GM18873 (cell line): ENCODE measurements around the gene ARAF.
"Not testable (repeated sequence)": the region's sequence is repeated elsewhere in the genome, so short reads cannot be mapped to it uniquely, and the experiment has no call there.

Experiments used
- ATAC-seq: cut with Tn5 transposase; IDR thresholded peaks from one replicate; pipeline ENCODE4 v1.9.1; 2021; ENCODE audit warnings: mild to moderate bottlenecking, moderate library complexity, moderate number of reproducible peaks; ENCODE audit not compliant: unreplicated experiment, low FRiP score

The ARAF gene

DNA sequence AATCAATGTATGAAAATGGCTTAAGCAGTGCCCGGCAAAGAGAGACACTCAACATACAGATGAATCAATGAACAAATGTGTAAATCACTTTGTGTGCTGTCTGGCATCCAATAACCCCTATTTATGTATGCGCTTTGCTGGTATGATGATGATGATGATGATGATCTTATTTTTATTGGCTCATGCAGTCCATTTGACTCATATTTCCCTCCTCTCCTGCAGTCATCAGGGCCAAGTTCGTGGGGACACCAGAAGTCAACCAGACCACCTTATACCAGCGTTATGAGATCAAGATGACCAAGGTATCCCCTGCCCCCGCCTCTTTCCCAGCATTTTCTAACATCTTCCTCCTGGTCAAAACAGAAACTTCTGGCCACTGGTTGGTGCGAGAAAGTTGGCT is 23.7 kb downstream of the ARAF start:
- no peak for ATAC-seq

DNA sequence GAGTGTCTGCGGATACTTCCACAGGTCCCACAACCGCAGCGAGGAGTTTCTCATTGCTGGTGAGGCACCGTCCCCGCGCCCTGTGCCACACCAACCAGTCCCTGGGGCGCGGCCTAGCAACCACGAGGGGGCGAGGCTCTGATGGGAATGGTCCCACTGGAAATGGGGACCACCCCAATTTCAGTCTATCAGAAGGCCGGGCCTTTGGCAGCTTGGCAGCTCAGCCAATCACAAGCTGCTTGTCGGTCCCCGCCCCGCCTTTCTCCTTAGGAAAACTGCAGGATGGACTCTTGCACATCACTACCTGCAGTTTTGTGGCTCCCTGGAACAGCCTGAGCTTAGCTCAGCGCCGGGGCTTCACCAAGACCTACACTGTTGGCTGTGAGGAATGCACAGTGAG is 24.3 kb downstream of the ARAF start:
- no peak for ATAC-seq

DNA sequence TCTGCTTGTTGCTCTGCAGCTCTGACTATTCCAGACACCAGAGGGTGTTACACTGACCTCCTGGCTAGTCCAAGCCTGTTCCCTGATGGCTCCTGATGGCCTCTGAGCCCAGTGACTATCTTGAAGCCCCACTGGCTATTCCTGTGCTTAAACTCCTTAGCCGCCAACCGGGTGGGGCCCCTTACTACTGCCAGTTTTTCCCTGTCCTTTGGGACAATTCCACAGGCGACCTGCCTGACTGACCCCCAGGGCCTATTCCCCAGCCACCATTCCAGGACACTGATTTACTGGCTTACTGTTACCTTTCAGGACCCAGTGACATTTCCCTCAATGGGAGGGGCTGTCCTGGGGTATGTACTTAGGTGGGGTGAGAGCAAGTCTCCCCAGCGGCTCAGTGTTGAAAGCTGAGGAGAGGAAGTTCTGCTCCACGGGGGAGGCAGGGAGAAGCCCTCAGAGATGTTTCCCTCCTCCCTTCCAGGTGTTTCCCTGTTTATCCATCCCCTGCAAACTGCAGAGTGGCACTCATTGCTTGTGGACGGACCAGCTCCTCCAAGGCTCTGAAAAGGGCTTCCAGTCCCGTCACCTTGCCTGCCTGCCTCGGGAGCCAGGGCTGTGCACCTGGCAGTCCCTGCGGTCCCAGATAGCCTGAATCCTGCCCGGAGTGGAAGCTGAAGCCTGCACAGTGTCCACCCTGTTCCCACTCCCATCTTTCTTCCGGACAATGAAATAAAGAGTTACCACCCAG is 25.2 kb downstream of the ARAF start:
- no peak for ATAC-seq

DNA sequence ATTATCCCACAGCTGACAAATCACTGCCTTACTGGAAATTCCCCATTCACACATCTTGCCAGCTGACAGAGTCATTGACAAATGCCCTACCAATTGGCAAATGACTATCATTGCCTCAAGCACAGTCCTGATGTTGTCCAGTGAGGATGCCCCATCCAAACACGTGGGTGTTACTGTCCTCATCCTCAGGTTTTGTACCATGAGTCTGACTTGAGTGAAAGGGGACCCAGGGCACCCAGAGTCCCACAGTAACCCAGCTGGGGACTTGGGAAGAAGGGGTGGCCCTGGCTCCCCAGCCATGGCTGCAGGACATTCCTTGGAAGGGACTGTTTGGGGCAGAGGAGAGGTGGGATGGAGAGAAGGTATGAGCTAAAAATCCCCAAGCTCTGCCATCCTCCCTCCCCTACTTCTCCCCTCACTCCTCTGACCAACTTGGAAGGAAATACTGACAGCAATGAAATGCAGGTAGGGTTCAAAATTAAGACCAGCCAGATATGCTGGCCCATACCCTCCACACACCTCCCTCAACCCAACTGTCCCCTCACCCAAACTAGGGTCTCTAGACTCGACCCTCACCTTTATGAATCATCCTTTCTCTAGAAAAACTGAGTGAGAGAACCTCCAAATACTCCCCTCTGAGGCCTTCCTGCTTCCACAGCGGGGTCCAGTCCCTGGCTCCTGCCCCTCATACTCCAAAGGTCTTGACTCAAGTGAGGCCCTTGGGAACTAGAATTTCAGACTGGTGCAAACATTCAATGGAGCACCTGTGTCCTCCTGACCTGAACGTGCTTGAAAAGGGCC is 26.3 kb downstream of the ARAF start:
- no peak for ATAC-seq

DNA sequence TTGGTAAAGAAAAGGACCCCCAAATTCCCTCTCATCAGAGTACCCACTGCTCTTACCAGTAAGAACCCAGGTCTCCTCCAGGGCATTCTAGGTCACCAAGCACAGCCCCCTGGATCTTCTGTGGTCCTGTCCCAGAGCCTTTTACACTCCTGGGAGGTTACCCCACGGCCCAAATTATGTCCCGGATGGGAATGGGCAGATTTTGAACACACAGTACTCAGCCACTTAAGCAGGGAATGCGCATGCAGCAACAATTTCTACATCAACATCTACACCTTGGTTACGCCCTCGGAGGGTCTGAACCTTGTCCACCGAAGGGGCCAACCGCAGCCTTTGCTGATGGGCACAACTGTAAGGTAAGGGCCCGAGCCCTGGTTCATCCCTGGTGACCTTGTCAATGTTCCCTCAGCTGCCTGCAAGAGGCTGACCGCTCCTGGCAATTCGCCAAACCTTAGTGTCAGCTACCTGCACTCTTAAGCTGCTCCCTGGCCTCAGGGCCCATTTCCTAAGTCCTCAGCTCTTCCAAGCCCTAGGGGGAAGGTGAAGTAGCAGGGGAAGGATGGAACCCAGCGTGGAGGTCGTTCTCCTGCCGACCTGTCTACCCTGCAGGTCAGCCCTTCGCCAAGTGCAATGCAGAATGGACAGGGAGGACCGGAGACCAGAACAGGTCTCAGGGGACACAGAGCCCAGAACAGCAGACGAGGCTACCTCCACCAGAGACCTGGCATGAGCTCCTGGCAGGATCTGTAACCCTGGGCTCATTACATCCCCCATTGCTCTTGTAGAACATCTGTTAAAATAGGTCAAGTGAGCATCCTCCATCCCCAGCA is 27.1 kb downstream of the ARAF start:
- ATAC-seq: no peak

DNA sequence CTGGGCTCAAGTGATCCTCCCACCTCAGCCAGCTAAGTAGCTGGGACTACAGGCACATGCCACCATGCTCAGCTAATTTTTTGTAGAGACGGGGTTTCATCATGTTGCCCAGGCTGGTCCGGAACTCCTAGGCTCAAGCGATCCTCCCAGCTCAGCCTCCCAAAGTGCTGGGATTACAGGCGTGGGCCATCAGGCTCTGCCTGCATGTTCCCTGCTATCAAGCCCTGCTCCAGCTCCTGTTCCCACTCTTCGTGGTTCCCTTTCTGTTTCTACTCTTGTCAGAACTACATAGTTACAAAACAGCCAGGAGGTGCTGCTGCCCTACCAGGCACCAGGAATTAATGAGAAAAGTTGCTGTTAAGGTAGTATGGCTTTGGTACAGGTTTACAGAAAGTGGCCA is 30.0 kb downstream of the ARAF start:
- no peak for ATAC-seq

DNA sequence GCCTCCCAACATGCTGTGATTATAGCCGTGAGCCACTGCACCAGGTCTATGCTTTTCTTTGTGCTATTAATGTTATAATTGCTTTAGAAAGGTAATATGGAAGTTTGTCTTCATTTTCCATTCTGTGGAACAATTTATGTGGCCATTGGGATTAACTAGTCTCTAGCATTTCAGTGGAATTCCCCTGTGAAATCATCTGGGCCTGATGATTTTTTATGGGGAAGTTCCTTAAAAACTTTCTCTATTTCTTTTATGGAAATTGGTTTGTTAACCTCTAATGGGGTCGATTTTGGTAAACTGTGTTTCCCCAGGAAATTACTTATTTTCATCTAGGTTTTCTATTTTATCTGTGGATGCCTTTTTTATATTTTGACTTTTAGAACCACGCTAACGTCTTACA is 32.5 kb downstream of the ARAF start:
- no peak for ATAC-seq

DNA sequence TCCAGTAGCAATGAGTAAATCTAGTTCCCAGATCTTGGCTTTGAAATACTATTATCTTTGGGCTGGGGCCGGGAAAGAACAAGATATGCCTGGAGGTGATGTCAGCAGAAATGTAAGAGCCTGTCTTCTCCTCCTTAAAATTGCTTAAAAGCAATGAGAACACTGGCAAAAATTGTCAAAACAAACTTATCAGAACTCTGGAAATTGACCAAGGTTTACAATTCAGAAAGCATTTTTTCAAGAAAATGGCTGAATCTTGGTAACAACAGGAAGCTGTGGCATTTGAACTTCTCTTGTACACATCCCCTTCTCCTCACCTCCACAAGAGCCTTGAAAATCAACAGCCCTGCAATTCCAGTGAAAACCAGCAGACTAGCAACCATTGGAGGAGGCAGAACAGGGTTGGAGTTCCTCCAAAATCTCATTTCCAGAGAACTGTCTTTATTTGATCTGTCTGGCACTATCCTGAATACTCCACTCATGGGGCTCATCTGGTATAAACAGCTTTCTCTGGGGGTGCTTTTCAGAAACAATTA is 34.8 kb downstream of the ARAF start:
- ATAC-seq: no peak

DNA sequence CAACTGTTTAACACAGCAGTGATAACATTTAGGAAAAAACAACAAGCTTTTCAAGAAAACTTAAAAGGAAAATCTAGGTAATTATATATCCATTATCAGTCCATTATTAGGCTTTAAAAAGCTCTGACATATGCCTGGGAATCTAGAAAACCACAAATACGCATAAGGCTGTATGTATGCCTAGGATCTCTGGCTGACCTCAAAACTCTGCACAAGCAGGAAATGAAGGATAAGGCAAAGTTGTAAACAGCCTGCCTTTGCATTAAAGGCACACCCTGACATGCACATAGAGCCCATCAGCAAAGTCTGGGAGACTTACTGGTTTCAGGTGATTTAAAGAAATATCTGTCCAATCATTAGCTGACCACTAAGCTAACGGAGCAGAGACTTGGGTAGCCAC is 35.3 kb downstream of the ARAF start:
- no peak for ATAC-seq

DNA sequence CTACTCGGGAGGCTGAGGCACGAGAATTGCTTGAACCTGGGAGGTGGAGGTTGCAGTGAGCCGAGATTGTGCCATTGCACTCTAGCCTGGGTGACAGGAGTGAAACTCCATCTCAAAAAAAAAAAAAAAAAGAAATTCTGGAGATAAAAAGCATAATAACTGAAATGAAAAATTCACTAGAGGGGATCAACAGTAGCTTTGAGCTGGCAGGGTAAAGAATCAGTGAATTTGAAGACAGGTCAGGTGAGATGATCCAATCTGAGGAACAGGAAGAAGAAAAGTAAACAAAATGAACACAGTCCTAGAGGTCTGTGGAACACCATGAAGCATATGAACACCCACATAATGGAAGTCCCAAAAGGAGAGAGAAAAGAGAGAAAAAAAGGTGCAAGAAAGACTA is 36.2 kb downstream of the ARAF start:
- ATAC-seq: no peak

DNA sequence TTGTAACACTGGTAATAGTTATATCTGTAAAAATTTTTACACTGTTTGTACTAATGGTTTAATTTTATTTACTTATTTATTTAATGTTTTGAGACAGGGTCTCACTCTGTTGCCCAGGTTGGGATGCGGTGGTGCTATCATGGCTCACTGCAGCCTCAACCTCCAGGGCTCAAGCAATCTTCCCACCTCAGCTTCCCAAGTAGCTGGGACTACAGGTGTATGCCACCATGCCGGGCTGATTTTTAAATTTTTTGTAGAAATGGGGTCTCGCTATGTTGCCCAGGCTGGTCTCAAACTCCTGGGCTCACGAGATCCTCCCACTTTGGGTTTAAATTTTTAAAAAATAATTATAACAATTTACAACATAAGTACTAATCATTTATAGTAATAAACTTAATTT is 42.1 kb downstream of the ARAF start:
- not testable (repeated sequence) for ATAC-seq

DNA sequence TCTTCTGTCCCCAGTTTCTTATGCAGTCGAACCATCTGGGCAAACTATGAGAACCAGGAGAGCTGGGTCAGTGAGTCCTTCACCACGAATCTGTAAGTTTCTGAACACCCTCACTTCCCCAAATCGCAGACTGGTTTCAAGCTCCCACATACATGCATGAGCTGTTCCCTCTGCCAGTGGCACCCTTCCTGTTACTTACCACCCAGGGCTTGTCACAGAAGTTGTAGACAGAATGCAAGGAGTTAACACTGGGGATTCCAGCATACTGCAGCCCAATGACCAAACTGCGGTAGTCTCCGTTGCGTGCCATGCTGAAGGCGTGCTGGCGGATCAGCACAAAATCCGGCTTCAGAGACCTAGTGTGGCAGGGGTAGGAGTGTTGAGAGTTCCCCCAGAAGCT is 44.0 kb downstream of the ARAF start:
- ATAC-seq: no peak

DNA sequence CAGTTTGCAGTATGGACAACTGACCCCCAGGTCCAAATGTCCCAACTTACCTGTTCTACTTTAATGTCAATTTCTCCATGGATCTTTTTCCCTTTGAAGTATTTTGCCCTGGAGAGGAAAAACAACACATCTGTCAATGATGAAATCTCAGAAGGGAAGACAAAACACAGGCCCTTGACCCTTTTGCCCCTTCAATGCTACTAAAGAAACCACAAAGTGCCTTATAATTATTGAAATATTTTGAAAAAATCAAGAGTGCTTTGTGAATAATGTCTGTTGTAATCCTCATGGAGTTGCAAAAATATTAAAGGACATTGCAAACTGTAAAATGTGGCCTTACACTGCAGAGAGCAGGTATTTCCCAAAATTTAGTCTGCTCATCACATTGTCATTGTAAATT is 46.1 kb downstream of the ARAF start:
- no peak for ATAC-seq

DNA sequence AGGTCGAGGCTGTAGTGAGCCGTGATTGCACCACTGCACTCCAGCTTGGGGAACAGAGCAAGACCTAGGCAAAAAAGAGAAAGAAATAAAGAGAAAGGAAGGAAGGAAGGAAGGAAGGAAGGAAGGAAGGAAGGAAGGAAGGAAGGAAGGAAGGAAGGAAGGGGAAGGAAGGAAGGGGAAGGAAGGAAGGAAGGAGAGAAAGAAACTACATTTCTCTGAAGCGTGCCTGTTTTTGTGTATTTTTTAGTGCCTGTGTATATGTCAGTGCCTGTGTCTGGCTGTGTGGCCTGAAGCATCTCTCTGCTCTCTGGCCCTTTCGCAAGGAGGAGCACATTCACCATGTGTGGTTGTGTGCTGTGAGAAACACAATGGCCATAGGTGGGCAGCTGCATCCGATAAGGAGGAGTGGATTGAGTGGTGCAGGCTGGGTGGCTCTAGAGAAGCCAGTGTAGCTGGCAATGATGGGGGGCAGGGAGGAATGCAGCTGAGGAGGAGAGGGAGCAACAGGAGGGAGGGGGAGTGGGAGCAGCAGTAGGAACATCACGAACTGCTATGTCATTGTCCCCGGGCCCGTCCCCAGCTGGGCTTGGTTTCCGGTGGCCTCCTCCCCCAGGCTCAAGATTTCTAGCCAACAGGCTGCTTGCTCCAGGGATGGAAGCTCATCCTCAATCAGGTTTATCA is 47.3 kb downstream of the ARAF start:
- no peak for ATAC-seq

DNA sequence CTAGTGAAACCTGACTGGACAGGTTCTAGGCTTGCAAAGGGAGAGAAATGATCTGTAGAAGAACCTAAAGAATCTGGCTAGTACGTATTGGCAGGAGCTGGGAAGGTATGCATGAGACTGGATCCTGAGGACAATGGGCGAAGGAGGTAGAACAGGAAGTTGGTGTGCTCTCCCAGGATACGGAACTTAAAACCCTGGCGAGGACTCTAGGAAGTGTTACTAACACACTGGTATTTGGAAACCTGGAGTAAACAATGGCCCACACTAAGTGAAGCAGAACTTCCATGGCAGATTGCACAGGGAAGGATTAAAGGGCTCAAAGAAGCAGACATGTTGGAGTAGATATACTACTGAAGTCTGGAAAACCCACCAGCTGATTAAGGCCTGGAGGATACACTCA is 49.5 kb downstream of the ARAF start:
- no peak for ATAC-seq

DNA sequence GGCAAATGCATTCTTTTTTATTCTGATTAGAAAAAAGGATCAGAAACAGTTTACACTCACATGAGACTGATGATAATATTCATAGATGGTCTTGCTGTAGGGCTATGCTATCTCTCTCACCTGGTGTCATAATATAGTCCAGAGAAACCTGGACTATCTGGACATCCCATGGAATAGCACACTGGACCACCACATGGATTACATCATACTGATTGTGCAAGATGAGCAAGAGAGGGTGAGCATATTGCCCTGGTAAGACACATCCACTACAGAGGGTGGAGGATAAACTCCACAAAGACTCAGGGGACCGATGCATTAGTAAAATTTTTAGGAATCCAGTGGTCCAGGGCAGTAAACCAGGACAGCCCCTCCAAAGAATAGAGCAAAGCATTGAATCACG is 50.5 kb downstream of the ARAF start:
- no peak for ATAC-seq

DNA sequence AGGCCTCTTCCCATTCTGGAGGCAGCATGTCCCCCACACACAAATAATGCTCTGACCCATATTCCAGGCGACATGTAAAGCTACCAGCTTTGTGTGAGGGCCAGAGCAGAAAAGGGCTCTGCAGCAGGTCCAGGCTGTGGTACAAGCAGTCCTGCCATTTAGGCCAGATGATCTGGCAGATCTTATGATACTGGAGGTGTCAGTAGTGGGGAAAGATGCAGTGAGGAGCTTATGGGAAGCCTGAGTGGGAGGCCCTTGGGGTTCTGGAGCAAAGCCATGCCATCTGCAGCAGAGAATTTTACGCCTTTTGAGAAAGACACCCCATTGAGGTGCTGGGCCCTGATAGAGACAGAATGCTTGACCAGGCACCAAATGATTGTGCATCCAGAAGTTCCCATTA is 50.9 kb downstream of the ARAF start:
- no peak for ATAC-seq

DNA sequence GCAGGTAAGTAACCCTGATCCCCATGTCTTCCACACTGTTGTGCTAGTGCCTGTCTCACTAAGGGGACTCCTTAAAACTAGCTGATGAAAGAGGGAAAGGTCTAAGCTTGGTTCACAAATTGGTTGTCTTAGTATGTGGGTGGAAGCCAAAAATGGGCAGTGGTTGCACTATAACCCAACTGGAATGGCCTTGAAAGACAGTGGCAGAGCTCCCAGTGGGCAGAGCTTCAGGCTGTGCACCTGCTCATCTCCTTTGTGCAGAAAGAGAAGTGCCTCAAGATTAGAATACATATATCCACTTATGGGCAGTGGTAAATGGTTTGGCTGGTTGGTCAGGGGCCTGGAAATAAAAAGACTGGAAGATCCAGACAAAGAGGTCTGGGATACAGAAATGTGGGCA is 51.4 kb downstream of the ARAF start:
- no peak for ATAC-seq

DNA sequence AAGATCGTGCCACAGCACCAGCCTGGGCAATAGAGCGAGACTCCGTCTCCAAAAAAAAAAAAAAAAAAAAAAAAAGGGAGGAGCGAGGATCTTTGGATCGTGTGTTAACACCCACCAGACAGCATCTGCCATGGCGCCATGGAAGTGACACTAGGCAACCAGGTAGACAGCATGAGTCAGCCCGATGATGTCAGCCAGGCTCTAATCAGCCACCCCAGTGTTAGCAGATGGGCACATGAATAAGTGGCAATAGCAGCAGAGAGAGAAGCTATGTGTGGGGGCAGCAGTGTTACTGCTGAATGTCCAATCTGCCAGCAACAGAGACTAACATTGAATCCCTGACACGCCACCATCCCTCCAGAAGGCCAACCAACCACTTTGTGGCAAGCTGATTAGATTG is 52.1 kb downstream of the ARAF start:
- no peak for ATAC-seq

DNA sequence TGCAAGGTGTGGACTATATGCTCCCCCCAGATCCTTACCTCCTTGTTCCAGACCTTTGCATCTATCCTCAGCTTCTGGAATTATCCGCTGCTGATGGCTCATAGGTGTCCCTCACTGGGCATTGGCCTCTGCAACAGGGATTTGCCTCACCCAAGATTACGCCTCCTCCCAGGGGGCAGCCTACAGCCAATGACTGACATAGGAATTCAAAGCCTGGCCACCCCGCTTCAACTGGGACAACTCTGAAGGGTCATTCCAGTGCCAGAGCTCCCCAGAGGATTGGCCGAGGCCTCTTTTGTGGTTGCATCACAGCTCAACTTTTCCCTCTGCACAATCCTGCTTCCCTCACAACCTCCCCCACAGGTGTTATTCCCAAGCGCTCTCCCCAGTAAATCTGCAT is 53.6 kb downstream of the ARAF start:
- no peak for ATAC-seq
